ENCODE data around the gene ASTN2. TPM values are rescaled to one million over a fixed set of nuclear protein-coding genes. Genes with fewer than 3 reads are reported as not detected.
"Not testable (repeated sequence)": the region's sequence is repeated elsewhere in the genome, so short reads cannot be mapped to it uniquely, and the experiment has no call there.

Gene ASTN2
- total RNA-seq, 4 donors from 2014 or later: 4.0 to 7.0 (median 4.9) TPM

- H3K27ac ChIP-seq: no peak overlapping the region
- H3K4me1 ChIP-seq: no peaks in the 10 kb centered on the region
- no peaks in the 10 kb centered on the region for H3K9me3 ChIP-seq
- H3K4me3 ChIP-seq: no peak overlapping the region
- H3K27me3 ChIP-seq: peaks cover 20% of the 10 kb centered on the region
- ATAC-seq: no peak
- H3K36me3 ChIP-seq: no peaks in the 10 kb centered on the region
- TF ChIP-seq POLR2A (IDR thresholded peaks at IDR 0.05): no peak
- TF ChIP-seq, protein P1, sequence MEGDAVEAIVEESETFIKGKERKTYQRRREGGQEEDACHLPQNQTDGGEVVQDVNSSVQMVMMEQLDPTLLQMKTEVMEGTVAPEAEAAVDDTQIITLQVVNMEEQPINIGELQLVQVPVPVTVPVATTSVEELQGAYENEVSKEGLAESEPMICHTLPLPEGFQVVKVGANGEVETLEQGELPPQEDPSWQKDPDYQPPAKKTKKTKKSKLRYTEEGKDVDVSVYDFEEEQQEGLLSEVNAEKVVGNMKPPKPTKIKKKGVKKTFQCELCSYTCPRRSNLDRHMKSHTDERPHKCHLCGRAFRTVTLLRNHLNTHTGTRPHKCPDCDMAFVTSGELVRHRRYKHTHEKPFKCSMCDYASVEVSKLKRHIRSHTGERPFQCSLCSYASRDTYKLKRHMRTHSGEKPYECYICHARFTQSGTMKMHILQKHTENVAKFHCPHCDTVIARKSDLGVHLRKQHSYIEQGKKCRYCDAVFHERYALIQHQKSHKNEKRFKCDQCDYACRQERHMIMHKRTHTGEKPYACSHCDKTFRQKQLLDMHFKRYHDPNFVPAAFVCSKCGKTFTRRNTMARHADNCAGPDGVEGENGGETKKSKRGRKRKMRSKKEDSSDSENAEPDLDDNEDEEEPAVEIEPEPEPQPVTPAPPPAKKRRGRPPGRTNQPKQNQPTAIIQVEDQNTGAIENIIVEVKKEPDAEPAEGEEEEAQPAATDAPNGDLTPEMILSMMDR (IDR thresholded peaks at IDR 0.05): no peak
- TF ChIP-seq EP300 (IDR thresholded peaks at IDR 0.05): no peak
- TF ChIP-seq POLR2AphosphoS5 (IDR thresholded peaks at IDR 0.05): no peak
These were observed 489.7 kb downstream of the ASTN2 start for GRCh38 chr9:116925121-116925520.

DNA sequence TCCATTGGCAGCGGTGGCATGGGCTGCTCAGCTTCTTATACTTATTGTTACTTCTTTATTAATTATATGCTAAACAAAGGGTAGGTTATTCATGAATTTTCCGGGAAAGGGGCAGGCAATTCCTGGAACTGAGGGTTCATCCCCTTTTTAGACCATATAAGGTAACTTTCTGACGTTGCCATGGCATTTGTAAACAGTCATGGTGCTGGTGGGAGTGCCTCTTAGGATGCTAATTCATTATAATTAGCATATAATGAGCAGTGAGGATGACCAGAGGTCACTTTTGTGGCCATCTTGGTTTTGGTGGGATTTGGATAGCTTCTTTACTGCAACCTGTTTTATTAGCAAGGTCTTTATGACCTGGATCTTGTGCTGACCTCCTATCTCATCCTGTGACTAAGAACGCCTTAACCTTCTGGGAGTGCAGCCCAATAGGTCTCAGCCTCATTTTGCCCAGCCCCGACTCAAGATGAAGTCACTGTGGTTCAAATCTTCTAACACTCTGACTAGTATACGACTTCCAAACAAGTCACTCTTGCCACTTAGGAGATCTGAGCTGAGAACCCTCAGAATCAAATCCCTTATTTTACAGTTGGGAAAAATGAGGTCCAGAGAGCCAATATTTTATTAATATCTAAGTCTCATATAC, 490.3 kb downstream of the ASTN2 start:
- Histone ChIP-seq H3K9me3 (no peaks in the 10 kb centered on the region), H3K4me1 (no peaks in the 10 kb centered on the region), H3K27me3 (peaks cover 16% of the 10 kb centered on the region), H3K27ac (no peak overlapping the region), H3K4me3 (no peak overlapping the region), H3K36me3 (no peaks in the 10 kb centered on the region)
- WGBS, 2 donors (ENCODE audit: low coverage in 1 of 2): 71 to 85% methylated on average over 6 of the region's 6 CpGs
- TF ChIP-seq POLR2AphosphoS5 (IDR thresholded peaks at IDR 0.05) (no peak), EP300 (IDR thresholded peaks at IDR 0.05) (no peak)
- no peak for ATAC-seq

DNA sequence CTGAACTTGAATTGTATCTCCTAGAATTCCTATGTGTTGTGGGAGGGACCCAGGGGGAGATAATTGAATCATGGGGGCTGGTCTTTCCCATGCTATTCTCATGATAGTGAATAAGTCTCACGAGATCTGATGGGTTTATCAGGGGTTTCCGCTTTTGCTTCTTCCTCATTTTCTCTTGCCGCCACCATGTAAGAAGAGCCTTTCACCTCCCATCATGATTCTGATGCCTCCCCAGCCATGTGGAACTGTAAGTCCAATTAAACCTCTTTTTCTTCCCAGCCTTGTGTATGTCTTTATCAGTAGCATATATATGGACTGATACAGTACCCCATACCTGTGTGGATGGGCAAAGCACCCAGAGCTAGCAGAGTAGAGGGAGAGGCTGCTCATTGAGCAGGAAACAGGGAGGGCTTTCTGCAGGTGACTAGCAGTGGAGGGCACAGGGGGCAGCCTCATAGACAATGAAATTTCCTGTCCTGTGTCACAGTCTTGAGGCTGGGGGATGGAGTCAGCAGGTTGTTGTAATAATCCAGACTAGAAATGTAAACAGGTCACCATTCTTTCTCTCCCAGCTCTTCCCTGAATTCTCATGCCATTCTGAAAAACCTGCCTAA, 496.9 kb downstream of the ASTN2 start:
- not testable (repeated sequence) for H3K4me1 ChIP-seq, H3K36me3 ChIP-seq, H3K9me3 ChIP-seq, H3K27ac ChIP-seq, ATAC-seq, H3K4me3 ChIP-seq
- peaks cover 24% of the 10 kb centered on the region for H3K27me3 ChIP-seq
- WGBS, 2 donors (ENCODE audit: low coverage in 1 of 2): 92 to 93% methylated on average over 2 to 3 of the region's 3 CpGs

GRCh38 chr9:116913536-116913935, 501.3 kb downstream of the ASTN2 start:
- H3K4me3 ChIP-seq: no peak overlapping the region
- ATAC-seq: no peak
- peaks cover 24% of the 10 kb centered on the region for H3K27me3 ChIP-seq
- TF ChIP-seq EP300 (IDR thresholded peaks at IDR 0.05) (no peak), POLR2AphosphoS5 (IDR thresholded peaks at IDR 0.05) (no peak), POLR2A (IDR thresholded peaks at IDR 0.05) (no peak)
- TF ChIP-seq, protein P1 (IDR thresholded peaks at IDR 0.05): no peak
- no peaks in the 10 kb centered on the region for H3K9me3 ChIP-seq
- WGBS, 2 donors (ENCODE audit: low coverage in 1 of 2): 65 to 86% methylated on average over 2 of the region's 2 CpGs
- H3K27ac ChIP-seq: no peak overlapping the region
- H3K4me1 ChIP-seq: no peaks in the 10 kb centered on the region
- H3K36me3 ChIP-seq: no peaks in the 10 kb centered on the region

DNA sequence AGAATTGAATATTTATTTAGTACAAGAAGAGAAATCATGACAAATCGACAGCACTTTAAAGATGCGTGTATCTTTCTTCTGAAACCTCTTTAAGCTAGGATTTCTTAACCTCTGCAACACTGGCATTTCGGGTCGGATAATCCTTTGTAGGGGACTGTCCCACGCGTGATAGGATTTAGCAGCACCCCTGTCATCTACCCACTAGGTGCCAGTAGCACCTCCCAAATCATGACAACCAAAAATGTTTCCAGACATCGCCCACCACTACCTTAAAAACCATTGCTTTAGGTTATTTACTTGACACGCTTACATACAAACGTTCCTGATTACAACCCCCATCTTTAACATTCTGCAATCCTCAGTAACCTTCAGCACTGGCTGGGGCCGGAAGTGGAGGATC, 504.7 kb downstream of the ASTN2 start:
- WGBS, 2 donors (ENCODE audit: low coverage in 1 of 2): 63 to 86% methylated on average over 7 to 9 of the region's 10 CpGs
- H3K27ac ChIP-seq: no peak overlapping the region
- H3K36me3 ChIP-seq: no peaks in the 10 kb centered on the region
- ATAC-seq: no peak
- peaks cover 6% of the 10 kb centered on the region for H3K27me3 ChIP-seq
- no peaks in the 10 kb centered on the region for H3K9me3 ChIP-seq
- TF ChIP-seq POLR2A (IDR thresholded peaks at IDR 0.05): no peak
- TF ChIP-seq EP300 (IDR thresholded peaks at IDR 0.05): no peak
- TF ChIP-seq, protein P1 (IDR thresholded peaks at IDR 0.05): no peak
- TF ChIP-seq POLR2AphosphoS5 (IDR thresholded peaks at IDR 0.05): no peak
- H3K4me1 ChIP-seq: no peaks in the 10 kb centered on the region
- H3K4me3 ChIP-seq: no peak overlapping the region

DNA sequence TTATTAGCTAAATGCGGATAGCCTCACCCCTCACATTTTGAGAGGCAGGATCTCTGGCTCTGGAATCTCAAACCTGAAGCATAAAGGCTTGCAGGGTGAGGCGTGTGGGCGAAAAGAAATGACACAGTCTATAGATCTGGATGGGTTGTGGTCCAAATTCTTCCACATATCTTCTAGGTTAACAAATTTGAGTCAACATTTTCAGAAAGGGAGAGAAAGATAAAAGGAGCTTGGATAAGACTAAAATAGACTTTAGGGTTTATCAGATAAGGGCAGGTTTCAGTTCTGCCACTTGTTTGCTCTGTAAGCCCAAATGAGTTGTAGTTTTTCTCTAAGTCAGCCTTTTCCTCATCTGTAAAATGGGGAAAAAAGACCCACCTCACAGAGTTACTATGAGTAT, 506.9 kb downstream of the ASTN2 start:
- no peak for ATAC-seq
- Histone ChIP-seq H3K27me3 (no peaks in the 10 kb centered on the region), H3K4me1 (no peaks in the 10 kb centered on the region), H3K27ac (no peak overlapping the region), H3K9me3 (no peaks in the 10 kb centered on the region), H3K4me3 (no peak overlapping the region), H3K36me3 (no peaks in the 10 kb centered on the region)
- WGBS, 2 donors (ENCODE audit: low coverage in 1 of 2): 87 to 90% methylated on average over 3 of the region's 3 CpGs
- TF ChIP-seq POLR2AphosphoS5 (IDR thresholded peaks at IDR 0.05): no peak
- no peak for TF ChIP-seq EP300 (IDR thresholded peaks at IDR 0.05)
- no peak for TF ChIP-seq POLR2A (IDR thresholded peaks at IDR 0.05)
- TF ChIP-seq, protein P1 (IDR thresholded peaks at IDR 0.05): no peak
